ENCODE measurements around the gene POLD3. TPM values are rescaled to one million over a fixed set of nuclear protein-coding genes. Genes with fewer than 3 reads are reported as not detected.

The POLD3 gene
- total RNA-seq, 1 experiment from 2014 or later = 18.9 TPM

GRCh38 chr11:74577624-74578396 lies 14.6 kb upstream of the POLD3 start:
- TF ChIP-seq ATF3 (IDR thresholded peaks at IDR 0.05) (no peak), ZNF274 (IDR thresholded peaks at IDR 0.05; ENCODE audit: low read depth, low read length) (no peak), POLR2AphosphoS5 (IDR thresholded peaks at IDR 0.05; ENCODE audit: low read depth, low read length) (no peak), ZBTB33 (IDR thresholded peaks at IDR 0.05; ENCODE audit: extremely low read depth, insufficient replicate concordance, low read length) (no peak), SP1 (IDR thresholded peaks at IDR 0.05; ENCODE audit: low read depth) (no peak), RAD21 (IDR thresholded peaks at IDR 0.05; ENCODE audit: low read depth) (no peak), ELF1 (IDR thresholded peaks at IDR 0.05; ENCODE audit: borderline replicate concordance, low read depth) (no peak), EZH2phosphoT487 (IDR thresholded peaks at IDR 0.05; ENCODE audit: borderline replicate concordance) (no peak), JUND (IDR thresholded peaks at IDR 0.05) (no peak), TCF7L2 (IDR thresholded peaks at IDR 0.05; ENCODE audit: borderline replicate concordance, extremely low read depth, insufficient read depth, insufficient read length) (no peak), MAX (IDR thresholded peaks at IDR 0.05) (no peak)
- no peak overlapping the region for H3K4me2 ChIP-seq (ENCODE audit: low read length)
- no peak for DNase-seq (ENCODE audit: low read depth, low spot score)
- no TSS peak for BruUV-seq (replicated peaks)
- no peaks in the 10 kb centered on the region for H4K20me1 ChIP-seq (ENCODE audit: insufficient read depth)
- no peak overlapping the region for H3K4me3 ChIP-seq (replicated peaks in 1 of 2; ENCODE audit: low read depth in 1 of 2, low read length in 2 of 2)
- H3K9me3 ChIP-seq (ENCODE audit: control insufficient read depth in 1 of 2, insufficient read depth in 1 of 2, low read depth in 1 of 2, low read length in 2 of 2) = no peaks in the 10 kb centered on the region
- RAD21 ChIA-PET (ENCODE audit: low non-redundant PET in 1 of 2, low total read pairs in 2 of 2, uncharacterized antibody in 2 of 2, unreplicated experiment in 2 of 2) = no interaction called here
- H2AFZ ChIP-seq (ENCODE audit: low read depth, low read length, poor library complexity, severe bottlenecking) = no peak overlapping the region
- intact Hi-C loops (cut with micrococcal nuclease) = no loop called here
- POLR2A ChIA-PET = no interaction called here
- no peaks in the 10 kb centered on the region for H3K27me3 ChIP-seq (ENCODE audit: insufficient read depth, low read length)
- H3K9me2 ChIP-seq (ENCODE audit: insufficient read depth) = no peaks in the 10 kb centered on the region
- CTCF ChIA-PET = no interaction called here
- H3K36me3 ChIP-seq (ENCODE audit: control insufficient read depth in 1 of 2, insufficient read depth in 2 of 2, low read length in 2 of 2) = no peaks in the 10 kb centered on the region
- H3K4me1 ChIP-seq (ENCODE audit: control insufficient read depth in 1 of 2, insufficient read depth in 2 of 2, low read length in 2 of 2) = no peaks in the 10 kb centered on the region
- no peaks in the 10 kb centered on the region for H3K79me2 ChIP-seq (ENCODE audit: insufficient read depth, low read length)
- H3K9ac ChIP-seq (ENCODE audit: low read length) = no peak overlapping the region
- no peak for ATAC-seq
- H3K27ac ChIP-seq (ENCODE audit: low read depth, low read length) = no peak overlapping the region
